Esophagus muscularis mucosa (tissue), 4 donors: Measurements from ENCODE around the gene TWSG1. TPM values are rescaled to one million over a fixed set of nuclear protein-coding genes. Genes with fewer than 3 reads are reported as not detected.

Experiments used
- DNase-seq: peaks from one replicate; pipeline ENCODE4 v3.0.0-alpha.2; 2017; ENCODE audit errors: extremely low spot score
- H3K27ac ChIP-seq, 4 donors: fragments of 200-600 bp; sonication (generic); replicated peaks in 1 of 4; 1 replicate in 3 of 4; 2 replicates in 1 of 4; pipeline ENCODE4 v1.5.1; 2016 to 2019; ENCODE audit warnings: mild to moderate bottlenecking in 1 of 4
- H3K27me3 ChIP-seq, 4 donors: fragments of 200-600 bp; sonication (generic); one replicate each; pipeline versions ENCODE4 v1.5.1 to v1.6.0; 2016 to 2019
- H3K36me3 ChIP-seq, 4 donors: fragments of 200-600 bp; sonication (generic); one replicate each; pipeline ENCODE4 v1.5.1; 2016 to 2019
- H3K4me1 ChIP-seq, 4 donors: fragments of 200-600 bp; sonication (generic); one replicate each; pipeline ENCODE4 v1.5.1; 2016 to 2019
- H3K4me3 ChIP-seq, 4 donors: fragments of 200-600 bp; sonication (generic); 1 replicate in 2 of 4; 2 replicates in 2 of 4; pipeline ENCODE4 v1.5.1; 2016 to 2019; ENCODE audit warnings: mild to moderate bottlenecking in 4 of 4, moderate library complexity in 1 of 4
- H3K9me3 ChIP-seq, 4 donors: fragments of 200-600 bp; sonication (generic); 1 replicate in 3 of 4; 2 replicates in 1 of 4; pipeline ENCODE4 v1.5.1; 2016 to 2019
- EP300 ChIP-seq: sonication (generic); formaldehyde crosslinking; IDR thresholded peaks from one replicate; pipeline ENCODE4 v1.6.1; 2017; ENCODE audit warnings: antibody characterized with exemption
- POLR2A ChIP-seq: fragments of 450-650 bp; IDR thresholded peaks from one replicate; pipeline ENCODE4 v1.6.1; 2017; ENCODE audit warnings: antibody characterized with exemption, moderate library complexity, mild to moderate bottlenecking, low read depth
- POLR2AphosphoS5 ChIP-seq, 2 donors: sonication (generic); formaldehyde crosslinking; IDR thresholded peaks; one replicate each; pipeline ENCODE4 v1.6.1; 2017; ENCODE audit warnings: antibody characterized with exemption in 2 of 2
- WGBS: methylation state at CpG from one replicate; pipeline ENCODE4 v1.1.5; 2018; 5-methylcytosine and 5-hydroxymethylcytosine counted together
- intact Hi-C: fragments of 100-400 bp; cut with DNase I; formaldehyde crosslinking; loops from one replicate; pipeline ENCODE4 v1.15.1; 2023
- total RNA-seq, 4 donors: library from RNA; depleted of rRNA; stranded (reverse); fragments of >200 nt; gene quantifications; one replicate each; pipeline versions ENCODE4 v1.1.0 to v1.2.1, GENCODE V29; 2016
- TF ChIP-seq, protein P1 (sequence below), 3 experiments: fragments of 200-600 bp in 2 of 3; fragments of 450-650 bp in 1 of 3; sonication (generic) in 2 of 3; IDR thresholded peaks; one replicate each; pipeline ENCODE4 v1.5.1; 2017 to 2019; ENCODE audit warnings: antibody characterized with exemption in 3 of 3, mild to moderate bottlenecking in 2 of 3, moderate library complexity in 1 of 3

Gene TWSG1
- total RNA-seq, result 100 to 1,000 TPM in 2 of 4 donors, 10 to 100 TPM in 2; 88.1 to 131 (median 101) TPM

DNA sequence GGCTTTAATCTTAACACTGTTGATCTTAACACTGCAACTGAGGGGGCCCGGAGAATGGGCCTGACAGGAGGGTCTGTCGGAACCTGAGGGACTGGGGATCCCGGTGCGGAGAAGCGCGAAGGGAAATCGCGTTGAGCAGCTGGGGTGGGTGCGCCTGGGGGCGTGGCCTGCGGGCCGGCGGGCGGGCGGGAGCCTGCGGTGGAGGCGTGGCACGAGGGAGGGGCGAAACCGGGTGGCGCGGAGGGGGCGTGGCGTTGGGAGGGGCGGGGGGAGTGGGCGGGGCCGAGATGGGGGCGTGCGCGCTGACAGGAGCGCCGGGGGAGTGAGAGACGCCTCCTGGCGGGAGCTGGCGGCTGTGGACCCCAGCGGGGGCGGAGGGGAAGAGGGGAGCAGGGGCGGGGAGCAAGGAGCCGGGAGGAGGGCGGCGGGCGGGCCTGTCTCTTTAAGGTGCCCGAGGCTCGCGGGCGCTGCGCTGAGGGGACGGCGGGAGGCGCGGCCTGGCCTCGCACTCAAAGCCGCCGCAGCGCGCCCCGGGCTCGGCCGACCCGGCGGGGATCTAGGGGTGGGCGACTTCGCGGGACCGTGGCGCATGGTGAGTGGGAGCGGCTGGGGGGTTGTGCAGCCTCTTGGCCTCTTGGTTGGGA is at the start of gene TWSG1:
Gene TWSG1 (plus strand): TSS at position 445 of the 644 bp plus-strand sequence. CDS start 2,457 bp downstream, outside the sequence.
- Histone ChIP-seq H3K9me3 (no peaks in the 10 kb centered on the region), H3K27ac (peak within 1 kb of the TSS; percentile 92 to 97 (median 96)), H3K4me1 (peaks cover 5 to 36% (median 33%) of the 10 kb centered on the region in 4 donors), H3K36me3 (peaks cover 6 to 21% (median 10%) of the 10 kb centered on the region in 4 donors), H3K4me3 (peak within 1 kb of the TSS; percentile 87 to 95 (median 91)), H3K27me3 (no peaks in the 10 kb centered on the region)
- intact Hi-C loops, result loop anchor here (5.0 to 10.0 kb wide), 2 partner anchors 143 to 260 kb away; partner anchors contain the start of gene RALBP1
- WGBS, result 0% methylated on average over 6 of the region's 67 CpGs
- peak; percentile 26 to 79 for TF ChIP-seq POLR2AphosphoS5 (IDR thresholded peaks at IDR 0.05)
- TF ChIP-seq EP300, result no peak
- peak; percentile 49 for TF ChIP-seq POLR2A
- TF ChIP-seq, protein P1, sequence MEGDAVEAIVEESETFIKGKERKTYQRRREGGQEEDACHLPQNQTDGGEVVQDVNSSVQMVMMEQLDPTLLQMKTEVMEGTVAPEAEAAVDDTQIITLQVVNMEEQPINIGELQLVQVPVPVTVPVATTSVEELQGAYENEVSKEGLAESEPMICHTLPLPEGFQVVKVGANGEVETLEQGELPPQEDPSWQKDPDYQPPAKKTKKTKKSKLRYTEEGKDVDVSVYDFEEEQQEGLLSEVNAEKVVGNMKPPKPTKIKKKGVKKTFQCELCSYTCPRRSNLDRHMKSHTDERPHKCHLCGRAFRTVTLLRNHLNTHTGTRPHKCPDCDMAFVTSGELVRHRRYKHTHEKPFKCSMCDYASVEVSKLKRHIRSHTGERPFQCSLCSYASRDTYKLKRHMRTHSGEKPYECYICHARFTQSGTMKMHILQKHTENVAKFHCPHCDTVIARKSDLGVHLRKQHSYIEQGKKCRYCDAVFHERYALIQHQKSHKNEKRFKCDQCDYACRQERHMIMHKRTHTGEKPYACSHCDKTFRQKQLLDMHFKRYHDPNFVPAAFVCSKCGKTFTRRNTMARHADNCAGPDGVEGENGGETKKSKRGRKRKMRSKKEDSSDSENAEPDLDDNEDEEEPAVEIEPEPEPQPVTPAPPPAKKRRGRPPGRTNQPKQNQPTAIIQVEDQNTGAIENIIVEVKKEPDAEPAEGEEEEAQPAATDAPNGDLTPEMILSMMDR (IDR thresholded peaks at IDR 0.05), result peak in 2 of 3 experiments; percentile 39 to 60
- DNase-seq, result peak; percentile 98

DNA sequence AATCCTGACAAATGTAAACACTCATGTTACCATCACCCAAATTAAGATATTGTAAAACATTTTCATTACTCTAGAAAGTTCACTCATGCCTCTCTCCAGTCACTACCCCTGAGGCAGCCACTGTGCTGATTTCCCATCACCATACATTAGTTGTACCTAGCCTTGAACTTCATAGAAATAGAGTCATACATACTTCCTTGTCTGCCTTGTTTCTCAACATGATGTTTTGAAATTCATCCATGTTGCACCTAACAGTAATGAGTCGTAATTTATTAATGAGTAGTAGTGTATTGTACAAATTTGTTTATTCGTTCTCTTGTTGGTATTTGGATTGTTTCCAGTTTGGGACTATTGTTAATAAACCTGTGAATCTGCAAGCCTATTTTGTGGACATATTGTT is 49.0 kb upstream of the TWSG1 start:
- Histone ChIP-seq H3K27ac (no peak overlapping the region), H3K27me3 (no peaks in the 10 kb centered on the region), H3K36me3 (peaks cover 0 to 18% (median 11%) of the 10 kb centered on the region in 4 donors), H3K9me3 (no peaks in the 10 kb centered on the region), H3K4me3 (no peak overlapping the region), H3K4me1 (no peaks in the 10 kb centered on the region)
- no peak for DNase-seq
- intact Hi-C loops, result no loop called here
- TF ChIP-seq POLR2A, result no peak
- TF ChIP-seq, protein P1 (IDR thresholded peaks at IDR 0.05), result no peak
- no peak for TF ChIP-seq EP300
- TF ChIP-seq POLR2AphosphoS5 (IDR thresholded peaks at IDR 0.05), result no peak
- WGBS, result 92% methylated on average over 2 of the region's 2 CpGs

DNA sequence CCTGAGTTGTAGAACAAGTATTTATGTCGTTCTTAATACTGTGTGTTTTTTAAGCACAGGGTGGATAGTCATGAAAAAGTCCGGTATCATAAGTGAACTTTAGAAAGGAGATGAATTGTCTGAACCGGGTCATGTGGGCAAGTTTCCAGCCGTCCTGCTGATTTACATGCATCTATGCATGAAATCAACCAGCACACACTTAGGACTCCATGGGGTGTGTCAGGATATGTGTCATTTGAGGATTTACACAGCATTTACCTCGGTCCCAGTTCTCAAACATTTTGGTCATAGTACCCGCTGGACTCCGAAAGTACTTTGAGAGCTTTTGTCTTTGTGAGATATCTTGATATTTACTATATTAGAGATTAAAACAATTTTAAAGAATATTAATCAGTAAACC is 47.5 kb upstream of the TWSG1 start:
- TF ChIP-seq, protein P1 (IDR thresholded peaks at IDR 0.05), result no peak
- no peak for TF ChIP-seq POLR2A
- TF ChIP-seq POLR2AphosphoS5 (IDR thresholded peaks at IDR 0.05), result no peak
- no peak for TF ChIP-seq EP300
- 82% methylated on average over 7 of the region's 7 CpGs for WGBS
- intact Hi-C loops, result no loop called here

GRCh38 chr18:9289698-9290097 is 44.9 kb upstream of the TWSG1 start:
- Histone ChIP-seq H3K27me3 (no peaks in the 10 kb centered on the region), H3K27ac (no peak overlapping the region), H3K9me3 (peaks cover 0 to 12% (median 8%) of the 10 kb centered on the region in 4 donors), H3K4me1 (no peaks in the 10 kb centered on the region), H3K4me3 (no peak overlapping the region), H3K36me3 (no peaks in the 10 kb centered on the region)
- TF ChIP-seq POLR2A (no peak), EP300 (no peak), POLR2AphosphoS5 (IDR thresholded peaks at IDR 0.05) (no peak)
- TF ChIP-seq, protein P1 (IDR thresholded peaks at IDR 0.05), result no peak
- no peak for DNase-seq
- intact Hi-C loops, result no loop called here

More for the DNA sequence above, 47.5 kb upstream of the TWSG1 start:
- DNase-seq, result no peak
- Histone ChIP-seq H3K27me3 (no peaks in the 10 kb centered on the region), H3K9me3 (no peaks in the 10 kb centered on the region), H3K27ac (no peak overlapping the region), H3K4me1 (no peaks in the 10 kb centered on the region), H3K36me3 (peaks cover 0 to 11% (median 3%) of the 10 kb centered on the region in 4 donors), H3K4me3 (no peak overlapping the region)
